Subcutaneous abdominal adipose tissue (tissue), 5 donors: ENCODE data around the gene LAMA1.
A peak's percentile ranks its signal among the peaks of the same experiment; 100 is the strongest.

Experiments
- H3K27ac ChIP-seq: one replicate; pipeline ENCODE4 v1.7.0; 2013; ENCODE audit warnings: low read depth, mild to moderate bottlenecking, inconsistent platforms, low read length, moderate library complexity
- H3K27me3 ChIP-seq, 5 donors: one replicate each; pipeline ENCODE4 v1.7.0; 2013; ENCODE audit warnings: low read length in 5 of 5, inconsistent platforms in 1 of 5; ENCODE audit not compliant: control insufficient read depth in 5 of 5, insufficient read depth in 4 of 5
- H3K36me3 ChIP-seq, 5 donors: one replicate each; pipeline ENCODE4 v1.7.0; 2013; ENCODE audit warnings: low read length in 5 of 5; ENCODE audit not compliant: control insufficient read depth in 5 of 5, insufficient read depth in 5 of 5
- H3K4me1 ChIP-seq, 5 donors: one replicate each; pipeline ENCODE4 v1.7.0; 2013; ENCODE audit warnings: low read length in 5 of 5, mild to moderate bottlenecking in 3 of 5, moderate library complexity in 1 of 5; ENCODE audit not compliant: control insufficient read depth in 5 of 5, insufficient read depth in 5 of 5
- H3K4me3 ChIP-seq, 5 donors: one replicate each; pipeline ENCODE4 v1.7.0; 2013; ENCODE audit warnings: low read length in 5 of 5, low read depth in 1 of 5
- H3K9ac ChIP-seq, 5 donors: one replicate each; pipeline ENCODE4 v1.7.0; 2013; ENCODE audit warnings: low read length in 5 of 5, mild to moderate bottlenecking in 4 of 5, moderate library complexity in 3 of 5
- H3K9me3 ChIP-seq, 5 donors: one replicate each; pipeline ENCODE4 v1.7.0; 2013; ENCODE audit warnings: low read length in 5 of 5; ENCODE audit not compliant: control insufficient read depth in 5 of 5
- donor health status: healthy.
- donor health status: healthy.
- donor health status: healthy.
- donor health status: healthy.
- donor health status: healthy.

Gene LAMA1

DNA sequence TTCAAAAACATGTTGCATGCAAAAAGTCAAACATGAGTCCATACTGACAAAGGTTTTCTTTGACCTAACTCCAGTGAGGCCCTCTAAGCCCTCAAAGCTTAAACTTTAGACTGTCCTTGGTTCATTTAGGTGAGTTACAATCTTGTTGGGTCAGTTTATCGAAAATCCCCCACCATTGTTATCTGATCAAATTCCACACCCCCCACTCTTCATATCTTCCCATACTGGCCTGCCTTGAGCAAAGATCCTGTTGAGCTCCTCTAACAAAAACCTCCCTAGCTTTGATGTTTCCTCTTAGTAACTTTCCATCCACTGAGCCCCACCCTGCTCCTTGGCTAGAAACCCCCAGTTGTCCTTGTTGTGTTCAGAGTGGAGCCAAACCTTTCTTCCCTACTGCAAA is 194.4 kb downstream of the LAMA1 start:
- H3K27me3 ChIP-seq = no peaks in the 10 kb centered on the region
- H3K4me1 ChIP-seq = peaks cover 0 to 4% (median 0%) of the 10 kb centered on the region in 5 donors
- H3K4me3 ChIP-seq = no peak overlapping the region
- H3K36me3 ChIP-seq = no peaks in the 10 kb centered on the region
- peak overlapping the region; percentile 11 for H3K27ac ChIP-seq
- H3K9ac ChIP-seq = no peak overlapping the region
- no peaks in the 10 kb centered on the region for H3K9me3 ChIP-seq

DNA sequence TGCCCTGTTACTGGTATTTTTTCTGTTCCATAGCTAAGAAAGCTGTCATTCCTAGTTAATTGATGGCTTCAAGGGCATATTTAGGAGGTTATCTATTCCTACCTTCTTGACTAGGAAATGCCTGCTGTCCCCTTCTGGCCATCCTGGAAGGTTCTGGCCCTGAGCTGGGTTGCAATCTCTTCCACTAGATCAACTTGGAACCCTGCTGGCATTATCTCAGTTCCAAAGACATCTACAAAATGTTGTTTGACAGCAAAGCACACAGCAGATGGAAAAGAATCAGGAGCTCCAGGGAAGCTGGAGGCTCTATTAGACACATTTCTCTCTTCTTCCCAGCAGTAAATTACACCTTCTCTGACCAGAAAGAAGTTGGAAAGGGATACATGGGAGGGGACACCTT is 196.0 kb downstream of the LAMA1 start:
- no peaks in the 10 kb centered on the region for H3K27me3 ChIP-seq
- H3K4me1 ChIP-seq = peaks cover 0 to 4% (median 0%) of the 10 kb centered on the region in 5 donors
- no peaks in the 10 kb centered on the region for H3K36me3 ChIP-seq
- no peak overlapping the region for H3K4me3 ChIP-seq
- H3K9me3 ChIP-seq = peaks cover 0 to 3% (median 0%) of the 10 kb centered on the region in 5 donors
- no peak overlapping the region for H3K27ac ChIP-seq
- H3K9ac ChIP-seq = no peak overlapping the region

DNA sequence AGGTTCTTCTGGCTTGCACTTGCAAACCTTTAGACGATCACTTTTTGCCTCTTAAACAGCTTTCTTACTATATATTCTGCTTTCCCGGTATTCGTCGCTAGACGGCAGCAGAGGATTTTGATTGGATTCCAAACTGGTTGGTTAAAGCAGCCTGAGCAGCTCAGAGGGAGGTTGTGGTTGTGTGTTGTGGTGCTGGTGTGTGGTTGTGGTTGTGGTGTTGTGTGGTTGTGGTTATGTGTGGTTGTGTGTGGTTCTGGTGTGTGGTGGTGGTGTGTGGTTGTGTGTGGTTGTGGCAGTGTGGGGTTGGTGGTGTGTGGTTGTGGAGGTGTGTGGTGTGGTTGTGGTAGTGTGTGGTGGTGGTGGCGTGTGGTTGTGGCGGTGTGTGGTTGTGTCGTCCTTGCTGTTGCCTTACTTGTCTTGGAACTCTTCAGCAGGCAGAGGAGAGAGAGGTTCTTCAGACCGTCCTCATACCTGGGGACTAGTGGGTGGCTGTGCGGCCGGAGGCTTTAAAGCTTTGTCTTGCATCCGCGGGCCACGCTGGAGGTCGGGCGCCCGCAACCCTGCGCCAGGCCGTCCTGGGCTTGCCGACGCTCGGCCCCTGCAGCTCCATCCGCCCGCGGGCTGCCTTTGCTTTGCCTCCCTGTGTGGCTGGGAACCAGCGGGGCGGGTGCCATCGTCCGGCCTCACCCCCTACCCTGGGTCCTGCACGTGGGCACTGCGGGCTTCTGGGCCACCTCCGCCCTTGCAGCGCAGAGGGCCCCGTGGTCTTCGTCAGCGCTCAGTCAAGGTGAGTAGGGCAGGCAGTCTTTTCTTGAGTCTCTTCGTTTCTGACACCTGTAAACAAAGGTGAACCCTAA is 197.3 kb downstream of the LAMA1 start:
- Histone ChIP-seq H3K4me1 (peaks cover 0 to 4% (median 0%) of the 10 kb centered on the region in 5 donors), H3K9me3 (peaks cover 0 to 3% (median 0%) of the 10 kb centered on the region in 5 donors), H3K9ac (no peak overlapping the region), H3K27ac (no peak overlapping the region), H3K36me3 (peaks cover 0 to 3% (median 0%) of the 10 kb centered on the region in 5 donors), H3K27me3 (no peaks in the 10 kb centered on the region), H3K4me3 (no peak overlapping the region)

DNA sequence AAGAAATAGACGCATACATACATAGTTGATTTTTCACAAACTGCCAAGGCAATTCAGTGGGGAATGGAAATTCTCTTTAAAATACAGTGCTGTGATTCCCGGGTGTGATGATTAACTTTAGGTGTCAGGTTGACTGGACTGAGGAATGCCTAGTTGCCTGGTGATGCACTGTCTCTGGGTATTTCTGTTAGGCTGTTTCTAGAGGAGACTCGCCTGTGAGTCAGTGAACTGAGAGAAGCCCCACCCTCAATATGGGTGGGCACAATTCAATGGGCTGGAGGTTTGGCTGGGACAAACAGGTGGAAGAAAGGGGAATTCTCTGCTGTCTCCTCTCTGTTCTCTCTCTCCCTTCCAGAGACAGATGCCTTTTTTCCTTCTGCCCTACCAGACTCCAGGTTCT is 200.5 kb downstream of the LAMA1 start:
- no peak overlapping the region for H3K4me3 ChIP-seq
- peaks cover under 1 to 18% (median 4%) of the 10 kb centered on the region in 5 donors for H3K36me3 ChIP-seq
- H3K27ac ChIP-seq = no peak overlapping the region
- no peak overlapping the region for H3K9ac ChIP-seq
- H3K9me3 ChIP-seq = peaks cover 0 to 3% (median 0%) of the 10 kb centered on the region in 5 donors
- H3K27me3 ChIP-seq = no peaks in the 10 kb centered on the region
- no peaks in the 10 kb centered on the region for H3K4me1 ChIP-seq

DNA sequence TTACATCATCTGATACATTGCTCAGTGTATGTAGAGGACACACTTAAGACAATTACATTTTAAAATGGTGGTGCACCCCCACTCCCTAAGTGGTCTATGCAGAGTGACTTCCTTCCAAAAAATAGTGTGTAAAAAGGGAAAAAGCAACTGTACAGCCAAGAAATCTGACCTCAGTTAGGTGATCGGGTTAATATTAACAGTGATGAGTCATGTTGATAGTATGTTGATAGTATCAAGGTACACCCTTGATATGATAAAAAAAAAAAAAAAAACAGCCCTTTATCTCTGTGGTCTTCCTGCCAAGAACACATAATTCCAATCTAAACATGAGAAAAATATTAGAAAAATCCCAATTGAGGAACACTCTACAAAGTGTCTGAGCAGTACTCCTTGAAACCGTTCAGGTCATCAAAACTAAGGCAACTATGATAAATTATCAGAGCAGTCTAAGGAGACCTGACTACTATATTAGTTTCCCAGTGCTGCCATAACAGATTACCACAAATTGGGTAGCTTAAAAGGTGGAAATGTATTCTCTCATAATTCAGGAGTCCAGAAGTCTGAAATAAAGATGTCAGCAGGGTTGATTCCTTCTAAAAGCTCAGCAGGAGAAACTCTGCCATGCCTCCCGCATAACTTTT is 216.2 kb downstream of the LAMA1 start:
- Histone ChIP-seq H3K4me3 (no peak overlapping the region), H3K9me3 (peaks cover 0 to 6% (median 0%) of the 10 kb centered on the region in 5 donors), H3K4me1 (no peaks in the 10 kb centered on the region), H3K36me3 (peaks cover 9 to 19% (median 13%) of the 10 kb centered on the region in 5 donors), H3K27ac (no peak overlapping the region), H3K27me3 (no peaks in the 10 kb centered on the region), H3K9ac (no peak overlapping the region)

DNA sequence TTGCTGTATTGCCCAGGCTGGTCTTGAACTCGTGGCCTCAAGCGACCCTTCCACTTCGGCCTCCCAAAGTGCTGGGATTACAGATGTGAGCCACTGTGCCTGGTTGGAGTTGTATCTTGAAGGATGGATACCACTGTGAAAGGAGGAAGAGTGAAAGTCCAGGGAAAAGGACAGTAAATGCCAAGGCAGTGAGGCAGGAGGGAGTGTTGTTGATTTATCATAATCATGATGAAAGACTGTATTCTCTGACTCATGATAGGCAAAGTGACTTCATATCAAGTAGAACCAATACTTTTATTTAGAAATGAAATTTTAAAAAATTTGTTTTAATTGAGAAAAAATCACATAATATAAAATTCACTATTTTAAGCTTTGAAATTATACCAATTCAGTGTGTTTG is 225.8 kb downstream of the LAMA1 start:
- Histone ChIP-seq H3K4me3 (no peak overlapping the region), H3K27me3 (no peaks in the 10 kb centered on the region)

More for the DNA sequence above, 225.8 kb downstream of the LAMA1 start:
- Histone ChIP-seq H3K9me3 (no peaks in the 10 kb centered on the region), H3K27ac (no peak overlapping the region), H3K4me1 (peaks cover 0 to 4% (median under 1%) of the 10 kb centered on the region in 5 donors), H3K36me3 (peaks cover 17 to 43% (median 40%) of the 10 kb centered on the region in 5 donors), H3K9ac (no peak overlapping the region)
